SHP77 (cell line): ENCODE measurements around the gene ARMH1.
"Not testable (repeated sequence)": the region's sequence is repeated elsewhere in the genome, so short reads cannot be mapped to it uniquely, and the experiment has no call there.

Source experiments
- DNase-seq, 2 experiments: peaks; one replicate each; lab custom pipeline; 2025; lab: John Stamatoyannopoulos, UW

The ARMH1 gene

DNA sequence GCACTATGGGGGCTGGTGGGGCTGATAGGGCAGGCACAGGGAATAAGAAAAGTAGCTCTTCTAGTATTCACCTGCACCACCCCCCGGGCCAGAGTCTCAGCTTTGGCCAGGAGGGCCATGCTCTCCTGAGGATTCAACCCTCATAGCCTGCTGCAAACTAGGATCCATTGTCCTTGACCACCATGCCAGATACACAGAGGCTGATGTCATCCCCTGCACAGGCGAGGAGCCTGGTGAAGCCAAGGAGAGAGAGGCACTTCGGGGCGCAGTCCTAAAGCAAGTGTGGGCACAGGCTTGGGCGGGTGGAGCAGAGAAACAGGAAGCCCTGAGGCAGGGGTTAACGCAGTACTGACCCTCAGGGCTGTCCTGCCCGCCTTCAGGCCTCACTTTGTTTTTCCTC, 29.7 kb upstream of the ARMH1 start:
- DNase-seq, result no peak

DNA sequence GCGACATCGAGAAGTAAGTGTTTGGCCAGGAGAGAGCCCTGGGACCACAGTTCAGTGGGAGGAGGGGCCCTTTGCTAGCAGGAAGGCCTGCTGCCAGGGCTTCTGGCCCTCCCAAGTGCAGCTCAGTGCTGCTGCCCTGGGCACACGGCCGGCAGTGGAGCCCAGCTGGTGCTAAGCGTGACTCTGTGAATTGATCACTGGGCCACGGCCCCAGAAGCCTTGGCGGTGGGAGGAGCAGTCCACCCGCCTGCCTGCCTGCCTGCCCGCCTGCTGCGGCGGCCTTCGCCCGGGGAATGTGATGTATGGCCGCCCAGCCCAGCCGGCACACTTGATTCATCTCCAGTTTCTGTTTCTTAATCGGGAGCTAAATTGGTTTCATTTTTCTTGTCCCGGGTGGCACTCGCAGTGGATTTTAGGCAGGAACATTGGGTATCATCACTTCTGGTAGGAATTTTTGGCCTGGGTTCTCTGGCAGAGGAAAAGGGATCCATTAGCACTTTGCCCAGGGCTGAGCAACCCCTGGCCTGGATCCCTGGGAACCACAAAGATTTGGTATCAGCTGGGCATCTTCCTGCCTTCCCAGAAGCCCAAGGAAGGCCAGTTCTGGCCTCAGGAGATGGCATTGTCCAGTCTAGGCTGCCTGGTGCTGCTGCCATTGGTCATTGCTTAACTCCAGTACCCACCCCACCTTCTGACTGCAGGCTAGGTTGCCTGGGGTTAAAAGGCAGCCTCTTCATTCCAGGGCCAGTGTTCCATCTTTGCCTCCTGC, 28.9 kb upstream of the ARMH1 start:
- DNase-seq, result peak; percentile 81 to 82

DNA sequence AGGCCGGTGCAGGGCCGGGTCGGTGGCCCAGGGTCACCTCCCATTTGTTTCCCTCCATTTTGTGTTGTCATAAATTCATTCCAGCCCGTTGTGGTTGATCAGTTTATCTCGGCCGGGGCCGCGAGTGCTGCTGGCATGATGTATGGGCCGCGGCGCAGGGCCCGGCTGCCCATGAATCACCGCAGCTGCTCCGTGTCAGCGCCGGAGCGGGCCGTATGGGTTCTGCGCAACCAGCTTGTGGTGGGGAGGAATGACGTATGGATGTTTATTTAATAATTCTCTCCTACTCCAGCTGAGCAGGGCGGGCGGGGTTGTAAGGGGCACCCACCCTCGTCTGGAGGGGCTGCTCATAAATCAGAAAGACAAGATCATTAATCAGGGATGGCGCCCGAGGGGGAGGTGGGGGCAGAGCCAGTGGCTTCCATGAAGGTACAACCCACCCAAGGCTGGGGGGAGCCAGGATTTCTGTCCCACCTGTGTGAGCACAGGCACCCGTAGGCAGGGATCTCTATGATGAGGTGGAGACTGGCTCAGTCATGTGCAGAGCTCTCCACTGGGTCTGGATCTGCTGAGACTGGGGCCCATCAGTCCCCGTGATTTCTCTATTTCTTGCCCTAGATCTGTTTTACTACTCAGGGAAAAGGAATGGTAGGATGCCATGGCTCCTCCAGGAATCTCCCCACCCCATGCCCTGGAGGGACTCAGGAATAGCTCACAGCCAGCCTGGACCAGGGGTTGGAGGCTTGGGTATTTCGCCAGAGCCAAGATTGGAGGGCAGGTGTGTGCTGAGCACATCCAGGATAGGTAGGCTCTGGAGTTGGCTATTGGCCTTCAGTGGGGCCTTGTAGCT, 28.0 kb upstream of the ARMH1 start:
- peak; percentile 78 to 87 for DNase-seq

- no peak for DNase-seq
These were observed 26.6 kb upstream of the ARMH1 start for GRCh38 chr1:44647896-44648295.

- DNase-seq, result no peak
These were observed 25.8 kb upstream of the ARMH1 start for GRCh38 chr1:44648529-44649250.

- no peak for DNase-seq
These were observed 24.7 kb upstream of the ARMH1 start for GRCh38 chr1:44649788-44650158.

- no peak for DNase-seq
These were observed 24.2 kb upstream of the ARMH1 start for GRCh38 chr1:44650159-44650831.

DNA sequence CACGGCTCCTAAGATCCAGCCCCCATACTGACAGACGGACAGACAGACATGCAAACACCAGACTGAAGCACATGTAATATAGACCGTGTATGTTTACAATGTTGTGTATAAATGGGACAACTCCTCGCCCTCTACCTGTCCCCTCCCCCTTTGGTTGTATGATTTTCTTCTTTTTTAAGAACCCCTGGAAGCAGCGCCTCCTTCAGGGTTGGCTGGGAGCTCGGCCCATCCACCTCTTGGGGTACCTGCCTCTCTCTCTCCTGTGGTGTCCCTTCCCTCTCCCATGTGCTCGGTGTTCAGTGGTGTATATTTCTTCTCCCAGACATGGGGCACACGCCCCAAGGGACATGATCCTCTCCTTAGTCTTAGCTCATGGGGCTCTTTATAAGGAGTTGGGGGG, 23.4 kb upstream of the ARMH1 start:
- DNase-seq, result no peak

- DNase-seq, result peak; percentile 55 to 68
These were observed 21.9 kb upstream of the ARMH1 start for GRCh38 chr1:44652445-44653106.

- no peak for DNase-seq
These were observed 21.2 kb upstream of the ARMH1 start for GRCh38 chr1:44653107-44653964.

DNA sequence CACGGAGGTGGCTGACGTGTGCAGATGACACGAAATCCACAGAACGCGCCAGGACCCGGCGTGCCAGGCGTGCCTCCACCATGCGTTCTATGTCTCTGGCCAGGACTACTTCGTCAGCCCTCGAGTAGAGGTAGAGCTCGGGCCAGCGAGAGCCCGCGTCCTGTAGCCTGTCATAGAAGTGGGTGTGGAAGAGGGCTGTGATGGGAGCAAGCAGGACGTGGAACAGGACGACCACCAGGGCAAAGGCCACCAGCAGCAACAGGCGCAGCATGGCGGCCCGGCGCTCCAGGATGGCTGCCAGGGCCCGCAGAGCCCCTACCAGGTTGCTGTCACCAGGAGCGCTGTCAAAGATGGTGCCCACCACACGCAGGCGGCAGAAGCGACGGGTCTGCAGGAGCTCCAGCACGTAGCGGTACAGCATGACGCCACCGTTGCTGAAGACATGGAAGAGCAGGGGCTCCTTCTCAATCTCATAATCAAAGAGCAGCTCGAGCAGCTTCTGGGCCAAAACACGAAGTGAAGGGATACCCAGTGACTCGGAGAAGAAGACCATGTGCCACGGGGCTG, 19.8 kb upstream of the ARMH1 start:
- DNase-seq, result no peak

DNA sequence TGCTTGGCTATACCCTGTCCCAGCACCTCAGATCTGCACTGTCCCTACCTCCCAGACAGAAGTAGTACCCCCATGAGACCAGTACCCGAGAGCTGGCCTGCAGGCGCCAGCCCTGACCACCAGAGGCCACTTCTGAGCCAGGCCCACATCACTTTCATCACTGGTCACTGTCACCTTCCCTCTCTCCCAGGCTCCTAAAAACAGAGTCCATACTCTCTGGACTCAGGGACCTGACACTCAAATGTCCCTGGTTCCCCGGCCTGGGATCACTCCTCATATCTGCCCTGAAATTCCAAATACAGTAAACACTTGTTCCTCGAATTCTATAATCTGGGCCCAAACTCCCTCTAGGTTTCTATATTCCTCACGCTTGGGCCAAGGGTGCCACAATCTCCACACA, 18.9 kb upstream of the ARMH1 start:
- peak in 1 of 2 experiments; percentile 34 for DNase-seq

DNA sequence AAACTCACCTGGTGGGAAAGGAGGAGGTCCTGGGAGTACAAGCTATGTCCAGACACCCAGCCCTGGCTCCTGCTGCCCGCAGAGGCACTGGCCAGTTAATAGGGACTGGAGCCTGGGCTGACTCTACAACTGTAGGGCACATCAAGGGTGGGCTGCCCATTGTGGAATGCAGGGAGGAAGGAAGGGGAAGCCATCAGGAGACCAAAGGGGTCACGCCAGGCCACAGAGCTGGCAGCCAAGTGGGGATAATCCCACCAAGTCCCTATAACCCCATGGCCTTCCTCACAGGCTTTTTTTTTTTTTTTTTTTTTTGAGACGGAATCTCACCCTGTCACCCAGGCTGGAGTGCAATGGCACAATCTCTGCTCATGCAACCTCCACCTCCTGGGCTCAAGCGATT, 14.9 kb upstream of the ARMH1 start:
- no peak for DNase-seq

DNA sequence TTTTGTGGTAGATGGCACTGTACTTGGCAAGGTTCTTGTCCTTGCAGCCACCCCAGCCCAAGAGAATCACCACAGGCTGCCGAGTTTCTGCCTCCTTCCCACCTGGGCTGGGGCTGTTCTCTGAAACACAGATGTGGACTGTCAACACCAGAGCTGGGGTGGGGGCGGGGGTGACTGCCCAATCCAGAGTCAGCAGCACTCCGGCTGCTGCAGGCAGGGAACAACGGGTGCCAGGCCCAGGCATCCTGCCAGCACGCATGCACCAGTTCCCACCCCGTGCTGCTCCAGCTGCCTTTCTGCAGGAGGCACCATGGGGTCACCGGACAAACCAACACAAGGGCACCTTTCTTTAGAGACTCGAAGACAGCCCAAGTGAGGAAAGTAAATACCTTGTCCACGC, 14.3 kb upstream of the ARMH1 start:
- DNase-seq, result peak; percentile 73 to 87

DNA sequence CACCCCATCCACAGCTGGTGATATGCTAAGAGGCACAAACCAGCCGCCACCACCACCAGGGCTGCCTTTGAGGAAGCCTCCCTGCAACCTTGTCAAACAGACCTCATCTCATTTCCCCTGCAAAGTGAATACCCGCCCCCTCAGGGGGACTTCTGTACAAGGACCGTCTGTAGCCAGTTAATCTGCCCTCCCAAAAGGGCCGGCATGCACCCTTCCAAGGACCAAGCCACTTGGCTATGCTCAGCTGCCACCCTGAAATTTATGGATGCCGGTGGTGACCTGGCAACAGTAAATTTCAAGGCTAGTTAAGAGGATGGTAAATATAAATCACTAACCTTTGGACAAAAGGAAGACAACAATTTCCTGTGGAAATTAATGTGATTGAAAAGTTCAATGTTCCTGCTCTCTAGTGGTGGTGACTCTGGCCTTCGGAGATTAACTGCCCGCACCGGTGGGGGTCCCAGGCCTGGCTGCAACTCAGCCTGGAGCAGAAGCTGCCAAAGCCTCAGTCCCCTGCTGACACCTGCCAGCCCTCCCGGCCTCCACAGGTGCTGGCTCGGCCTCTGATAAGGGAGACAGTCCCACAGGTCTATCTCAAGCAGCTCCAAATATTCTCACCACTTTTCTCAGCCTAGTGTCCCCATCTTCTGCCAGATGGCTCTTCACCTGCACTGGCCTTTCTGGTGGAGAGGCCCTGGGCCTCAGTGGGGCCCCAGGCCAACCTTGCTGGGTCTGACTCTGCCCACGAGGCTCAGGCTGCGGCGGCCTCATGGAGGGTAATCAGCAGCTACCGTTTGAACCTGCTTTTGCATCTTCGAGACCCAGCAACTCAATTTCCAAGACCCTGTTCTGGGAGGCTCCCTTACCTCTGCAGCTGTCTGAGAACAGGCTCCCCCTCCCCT, 12.5 kb upstream of the ARMH1 start:
- no peak for DNase-seq

DNA sequence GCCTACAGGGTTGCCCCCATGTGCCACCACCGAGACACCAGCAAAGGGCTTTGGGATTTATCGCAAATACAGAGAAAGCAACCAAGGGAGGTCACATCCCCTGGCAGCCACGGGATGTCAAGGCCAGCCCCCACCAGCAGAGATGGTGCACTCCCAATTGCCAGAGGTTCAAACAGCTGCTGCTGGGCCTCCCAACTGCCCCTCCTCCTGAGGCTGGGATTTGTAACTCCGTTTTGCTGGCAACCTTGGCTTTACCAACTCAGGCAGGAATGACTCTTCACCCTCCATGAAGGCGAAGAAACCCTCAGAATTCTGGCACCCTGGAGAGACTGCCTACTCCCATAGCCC, 11.9 kb upstream of the ARMH1 start:
- no peak for DNase-seq

DNA sequence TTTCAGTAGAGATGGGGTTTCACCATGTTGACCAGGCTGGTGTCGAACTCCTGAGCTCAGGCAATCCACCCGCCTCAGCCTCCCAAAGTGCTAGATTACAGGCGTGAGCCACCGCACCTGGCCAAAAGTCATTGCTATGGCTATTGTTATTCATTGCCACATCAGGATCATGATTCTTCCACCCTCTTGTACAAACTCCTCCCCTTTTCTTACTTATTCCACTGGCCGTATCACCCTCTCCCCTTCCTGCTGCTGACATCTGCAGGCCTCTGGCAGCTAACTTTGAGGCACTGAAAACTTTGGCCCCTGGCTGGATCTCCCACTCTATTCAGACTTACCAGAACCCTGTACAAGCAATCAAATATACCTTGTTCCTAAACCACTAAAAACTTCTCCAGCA, 11.1 kb upstream of the ARMH1 start:
- no peak for DNase-seq

DNA sequence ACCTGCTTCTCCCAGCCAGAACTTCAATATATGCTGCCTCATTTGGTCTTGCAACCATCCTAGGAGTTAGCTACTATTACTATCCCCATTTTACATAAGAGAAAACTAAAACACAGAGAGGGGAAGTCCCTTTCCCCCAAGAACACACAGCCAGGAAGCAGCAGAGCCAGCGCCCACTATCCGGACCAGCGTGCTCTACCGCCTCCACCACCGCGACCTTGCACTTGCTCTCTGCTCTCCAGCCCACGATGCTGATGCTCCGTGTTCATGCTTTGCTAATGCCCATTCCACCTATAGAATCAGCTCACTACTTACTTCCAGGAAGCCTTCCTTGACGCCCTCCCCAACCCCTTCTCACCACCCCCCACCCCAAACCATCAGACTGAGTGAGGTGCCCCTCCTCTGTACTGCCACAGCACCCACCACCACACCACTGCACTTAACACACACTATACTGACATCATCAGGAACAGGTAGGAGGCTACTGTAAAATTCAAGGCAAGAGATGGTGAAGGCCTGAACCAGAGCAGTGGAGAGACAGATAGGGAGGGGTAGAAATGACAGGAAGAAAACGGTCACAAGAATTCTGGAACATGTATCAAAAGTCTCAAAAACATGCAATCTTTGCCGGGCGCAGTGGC, 9.7 kb upstream of the ARMH1 start:
- no peak for DNase-seq

GRCh38 chr1:44666719-44667118, 7.8 kb upstream of the ARMH1 start:
- DNase-seq, result not testable (repeated sequence)
